B cell (primary cell): ENCODE data around the gene DGKQ. TPM values are rescaled to one million over a fixed set of nuclear protein-coding genes. Genes with fewer than 3 reads are reported as not detected.

Experiments
- ATAC-seq: fragments of 200-7000 bp; cut with Tn5 transposase; one replicate; pipeline ENCODE4 v1.10.0; 2021; ENCODE audit warnings: low read depth, mild to moderate bottlenecking, moderate number of reproducible peaks, moderate library complexity
- CTCF ChIA-PET: fragments of 350-600 bp; sonication (Branson Sonifier 250); formaldehyde crosslinking; loops from one replicate; lab custom pipeline; 2021; ENCODE audit warnings: antibody characterized with exemption, inconsistent platforms; lab: Charles Lee
- POLR2A ChIA-PET: fragments of 350-600 bp; sonication (Branson Sonifier 250); formaldehyde crosslinking; loops from one replicate; lab custom pipeline; 2021; ENCODE audit warnings: antibody characterized with exemption; lab: Charles Lee
- DNase-seq: peaks from one replicate; pipeline ENCODE4 v3.0.0; 2013
- H2AFZ ChIP-seq: 2 replicates; pipeline ENCODE4 v1.6.1; 2012; ENCODE audit warnings: mild to moderate bottlenecking, low read depth, low read length; ENCODE audit not compliant: insufficient read depth, poor library complexity, severe bottlenecking
- H3K27ac ChIP-seq, 2 donors: 1 replicate in 1 of 2; 2 replicates in 1 of 2; pipeline ENCODE4 v1.5.1; 2012 to 2013; ENCODE audit warnings: low read length in 2 of 2, mild to moderate bottlenecking in 2 of 2, moderate library complexity in 1 of 2
- H3K27me3 ChIP-seq, 4 experiments: fragments of 200-600 bp in 1 of 4; sonication (generic) in 1 of 4; replicated peaks in 1 of 4; 1 replicate in 2 of 4; 2 replicates in 2 of 4; pipeline versions ENCODE4 v1.6.1 to v1.7.0; 2013 to 2016; ENCODE audit warnings: low read length in 3 of 4, mild to moderate bottlenecking in 2 of 4, mixed read lengths in 1 of 4, moderate library complexity in 1 of 4; ENCODE audit not compliant: insufficient read depth in 4 of 4, control insufficient read depth in 3 of 4; ENCODE audit errors: control extremely low read depth in 1 of 4
- H3K36me3 ChIP-seq, 2 experiments: replicated peaks in 1 of 2; 1 replicate in 1 of 2; 2 replicates in 1 of 2; pipeline versions ENCODE4 v1.6.1 to v1.7.1; 2013; ENCODE audit warnings: low read length in 1 of 2; ENCODE audit not compliant: insufficient read depth in 2 of 2, control insufficient read depth in 1 of 2; ENCODE audit errors: control extremely low read depth in 1 of 2, extremely low read depth in 1 of 2
- H3K4me1 ChIP-seq, 2 donors: fragments of 200-600 bp in 1 of 2; sonication (generic) in 1 of 2; 1 replicate in 1 of 2; 2 replicates in 1 of 2; pipeline versions ENCODE4 v1.5.1 to v1.6.1; 2013 to 2017; ENCODE audit warnings: low read length in 2 of 2; ENCODE audit not compliant: control insufficient read depth in 2 of 2, insufficient read depth in 2 of 2
- H3K4me2 ChIP-seq: replicated peaks from 2 replicates; pipeline ENCODE3; 2012; ENCODE audit warnings: mild to moderate bottlenecking, low read depth, low read length; ENCODE audit not compliant: poor library complexity, severe bottlenecking
- H3K4me3 ChIP-seq, 5 experiments: fragments of 200-600 bp in 1 of 5; sonication (generic) in 1 of 5; 1 replicate in 3 of 5; 2 replicates in 2 of 5; pipeline versions ENCODE4 v1.5.1 to v1.7.0; 2011 to 2016; ENCODE audit warnings: low read length in 4 of 5, mild to moderate bottlenecking in 4 of 5, low read depth in 2 of 5, control low read depth in 1 of 5, moderate library complexity in 1 of 5; ENCODE audit not compliant: insufficient read depth in 1 of 5; ENCODE audit errors: control extremely low read depth in 1 of 5, extremely low read depth in 1 of 5
- H3K79me2 ChIP-seq: fragments of 200-600 bp; sonication (generic); one replicate; pipeline ENCODE4 v1.6.0; 2016; ENCODE audit warnings: low read length; ENCODE audit not compliant: control insufficient read depth, insufficient read depth
- H3K9ac ChIP-seq: fragments of 200-600 bp; sonication (generic); 2 replicates; pipeline ENCODE4 v1.6.1; 2017; ENCODE audit warnings: mild to moderate bottlenecking, low read length, moderate library complexity
- H3K9me3 ChIP-seq, 3 donors: one replicate each; pipeline versions ENCODE4 v1.6.1 to v1.7.1; 2013; ENCODE audit warnings: low read length in 2 of 3; ENCODE audit not compliant: control insufficient read depth in 2 of 3, insufficient read depth in 1 of 3; ENCODE audit errors: control extremely low read depth in 1 of 3
- H4K20me1 ChIP-seq: 2 replicates; pipeline ENCODE4 v1.6.0; 2012; ENCODE audit warnings: mild to moderate bottlenecking, low read length; ENCODE audit not compliant: insufficient read depth, control insufficient read depth, poor library complexity, severe bottlenecking
- H3K27ac Mint-ChIP-seq: one replicate; pipeline ENCODE4 v1.8.0; 2021; ENCODE audit warnings: mixed read lengths
- H3K27me3 Mint-ChIP-seq: one replicate; pipeline ENCODE4 v1.8.0; 2021; ENCODE audit warnings: mixed read lengths
- H3K4me1 Mint-ChIP-seq: one replicate; pipeline ENCODE4 v1.8.0; 2021; ENCODE audit warnings: mixed read lengths
- H3K4me3 Mint-ChIP-seq: one replicate; pipeline ENCODE4 v1.8.0; 2021; ENCODE audit warnings: mixed read lengths
- H3K9me3 Mint-ChIP-seq: one replicate; pipeline ENCODE4 v1.8.0; 2022; ENCODE audit warnings: mixed read lengths; ENCODE audit not compliant: insufficient read depth
- EZH2 ChIP-seq: IDR thresholded peaks from 2 replicates; pipeline ENCODE4 v1.6.1; 2012; ENCODE audit warnings: borderline replicate concordance, low read depth, mild to moderate bottlenecking, moderate library complexity, low read length; ENCODE audit not compliant: insufficient read depth, poor library complexity, severe bottlenecking
- WGBS: methylation state at CpG from one replicate; pipeline ENCODE4 v1.1.5; 2013; ENCODE audit warnings: missing lambda C conversion rate; ENCODE audit not compliant: insufficient coverage; 5-methylcytosine and 5-hydroxymethylcytosine counted together
- intact Hi-C: fragments of 100-400 bp; cut with micrococcal nuclease; formaldehyde crosslinking; loops from one replicate; pipeline ENCODE4 v1.10.0; 2022
- polyA plus RNA-seq: library from polyadenylated mRNA; depleted of rRNA; stranded (reverse); fragments of >200 nt; gene quantifications from 2 replicates; pipeline ENCODE4 v1.2.3, GENCODE V29; 2012
- total RNA-seq, 2 donors: library from RNA; stranded (reverse); fragments of 120-200 nt in 1 of 2; gene quantifications; 1 replicate in 1 of 2; 2 replicates in 1 of 2; pipeline versions ENCODE4 v1.2.3 to v1.2.4, GENCODE V29; 2013 to 2022
- TF ChIP-seq, protein P1 (sequence below): fragments of 200-600 bp; IDR thresholded peaks from one replicate; pipeline ENCODE4 v1.8.0; 2022; ENCODE audit warnings: antibody characterized with exemption, mild to moderate bottlenecking

Gene DGKQ
- total and polyA plus RNA-seq, 2 donors (not counting 1 experiment from before 2014, with no cell fraction given): 22.6 to 30.4 TPM

DNA sequence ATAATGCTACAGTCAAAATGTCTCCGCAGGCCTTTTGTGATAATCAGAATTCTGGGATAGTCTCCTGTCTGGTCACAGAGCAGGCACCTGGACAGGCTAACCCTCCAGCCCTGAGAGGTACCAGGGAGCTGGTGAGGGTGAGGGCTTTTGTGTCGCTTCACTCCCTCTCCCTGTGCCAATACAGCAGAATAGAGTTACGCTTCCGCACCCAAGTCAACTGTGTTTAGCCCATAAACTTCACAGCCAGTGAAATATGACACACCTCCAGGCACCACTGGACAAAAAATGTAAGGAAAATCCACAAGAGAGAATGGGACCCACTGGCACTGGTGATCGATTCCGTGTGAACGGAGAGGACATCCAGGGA is 42.6 kb downstream of the DGKQ start:
- 78% methylated on average over 6 of the region's 7 CpGs for WGBS
- Histone ChIP-seq H3K27me3 (no peaks in the 10 kb centered on the region), H3K36me3 (peaks cover 0 to 10% of the 10 kb centered on the region in 2 experiments), H3K79me2 (peaks cover 80% of the 10 kb centered on the region), H3K9ac (peak overlapping the region; percentile 99), H2AFZ (no peak overlapping the region), H3K27ac (peak overlapping the region; percentile 2 to 98), H3K4me3 (peak overlapping the region; percentile 34 to 99 (median 93)), H3K4me1 (peaks cover 57 to 64% of the 10 kb centered on the region in 2 donors), H4K20me1 (peaks cover 50% of the 10 kb centered on the region), H3K4me2 (peak overlapping the region; percentile 97), H3K9me3 (no peaks in the 10 kb centered on the region)
- Mint-ChIP-seq H3K9me3 (no peaks in the 10 kb centered on the region), H3K27me3 (no peaks in the 10 kb centered on the region), H3K4me1 (peaks cover 79% of the 10 kb centered on the region), H3K4me3 (peak overlapping the region; percentile 91), H3K27ac (peak overlapping the region; percentile 96)
- ChIA-PET CTCF (interaction anchor here (1.8 to 9.9 kb wide), 2 partner anchors 8 to 57 kb away, joined by 11 to 68 read pairs; partner anchors contain the start of gene IDUA), POLR2A (interaction anchor here (2.5 kb wide), 1 partner anchor 8 kb away, joined by 25 read pairs; no protein-coding TSS in a partner anchor)
- ATAC-seq: no peak
- intact Hi-C loops: loop anchor here (10.0 kb wide), 2 partner anchors 226 to 436 kb away; partner anchors contain the start of genes PCGF3, PIGG and ZNF721
- no peak for DNase-seq
- TF ChIP-seq, protein P1, sequence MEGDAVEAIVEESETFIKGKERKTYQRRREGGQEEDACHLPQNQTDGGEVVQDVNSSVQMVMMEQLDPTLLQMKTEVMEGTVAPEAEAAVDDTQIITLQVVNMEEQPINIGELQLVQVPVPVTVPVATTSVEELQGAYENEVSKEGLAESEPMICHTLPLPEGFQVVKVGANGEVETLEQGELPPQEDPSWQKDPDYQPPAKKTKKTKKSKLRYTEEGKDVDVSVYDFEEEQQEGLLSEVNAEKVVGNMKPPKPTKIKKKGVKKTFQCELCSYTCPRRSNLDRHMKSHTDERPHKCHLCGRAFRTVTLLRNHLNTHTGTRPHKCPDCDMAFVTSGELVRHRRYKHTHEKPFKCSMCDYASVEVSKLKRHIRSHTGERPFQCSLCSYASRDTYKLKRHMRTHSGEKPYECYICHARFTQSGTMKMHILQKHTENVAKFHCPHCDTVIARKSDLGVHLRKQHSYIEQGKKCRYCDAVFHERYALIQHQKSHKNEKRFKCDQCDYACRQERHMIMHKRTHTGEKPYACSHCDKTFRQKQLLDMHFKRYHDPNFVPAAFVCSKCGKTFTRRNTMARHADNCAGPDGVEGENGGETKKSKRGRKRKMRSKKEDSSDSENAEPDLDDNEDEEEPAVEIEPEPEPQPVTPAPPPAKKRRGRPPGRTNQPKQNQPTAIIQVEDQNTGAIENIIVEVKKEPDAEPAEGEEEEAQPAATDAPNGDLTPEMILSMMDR: no peak
- no peak for TF ChIP-seq EZH2

DNA sequence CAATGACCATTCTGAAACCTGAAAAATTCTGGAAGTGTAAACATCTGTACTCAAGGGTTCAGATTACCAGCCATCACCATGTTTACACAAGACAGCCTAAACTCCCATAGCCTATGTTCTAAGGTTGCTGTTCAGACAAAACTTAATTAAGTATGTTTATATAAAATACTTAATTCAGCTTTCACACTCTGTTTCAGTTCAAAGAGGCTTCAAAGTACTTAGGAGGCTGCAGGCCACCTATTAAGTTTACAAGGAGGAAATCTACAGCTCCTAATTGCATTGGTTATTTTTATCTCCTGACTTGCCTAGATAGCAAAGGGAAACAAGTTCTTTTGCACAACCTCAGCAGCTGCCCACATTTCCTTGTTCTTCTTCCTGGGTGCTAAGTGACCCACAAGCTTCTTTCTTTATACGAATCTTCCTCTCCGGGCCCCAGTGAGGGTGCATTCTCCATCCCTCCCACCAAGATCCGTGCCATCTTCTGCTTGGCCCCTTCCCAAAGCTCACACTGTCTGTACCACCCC is 43.3 kb downstream of the DGKQ start:
- H3K4me3 ChIP-seq: no peak overlapping the region
- H3K4me1 ChIP-seq: peaks cover 57 to 66% of the 10 kb centered on the region in 2 donors
- H3K27me3 ChIP-seq: no peaks in the 10 kb centered on the region
- H3K9ac ChIP-seq: no peak overlapping the region
- H3K36me3 ChIP-seq: peaks cover 0 to 14% of the 10 kb centered on the region in 2 experiments
- peaks cover 79% of the 10 kb centered on the region for H3K4me1 Mint-ChIP-seq
- no peak overlapping the region for H2AFZ ChIP-seq
- no peak for ATAC-seq
- ChIA-PET POLR2A (no interaction called here), CTCF (interaction anchor here (9.9 kb wide), 1 partner anchor 57 kb away, joined by 68 read pairs; the partner anchor contains the start of gene IDUA)
- H4K20me1 ChIP-seq: peaks cover 53% of the 10 kb centered on the region
- intact Hi-C loops: loop anchor here (10.0 kb wide), 2 partner anchors 225 to 435 kb away; partner anchors contain the start of genes PCGF3, PIGG and ZNF721
- 32% methylated on average over 3 of the region's 3 CpGs for WGBS
- H3K4me3 Mint-ChIP-seq: peak overlapping the region; percentile 91
- H3K9me3 ChIP-seq: no peaks in the 10 kb centered on the region
- H3K9me3 Mint-ChIP-seq: no peaks in the 10 kb centered on the region
- peak overlapping the region; percentile 2 to 98 for H3K27ac ChIP-seq
- no peaks in the 10 kb centered on the region for H3K27me3 Mint-ChIP-seq
- H3K4me2 ChIP-seq: peak overlapping the region; percentile 97
- H3K79me2 ChIP-seq: peaks cover 88% of the 10 kb centered on the region
- H3K27ac Mint-ChIP-seq: peak overlapping the region; percentile 96
- TF ChIP-seq EZH2: no peak
- TF ChIP-seq, protein P1: no peak
- DNase-seq: no peak
